Pancreas (tissue), 10 donors: ENCODE results near the gene NHERF2. TPM values are rescaled to one million over a fixed set of nuclear protein-coding genes. Genes with fewer than 3 reads are reported as not detected.

Experiments used
- ATAC-seq, 4 donors: fragments of 200-7000 bp; cut with Tn5 transposase; one replicate each; pipeline versions ENCODE4 v1.8.0 to v1.9.1; 2020; ENCODE audit warnings: mild to moderate bottlenecking in 4 of 4, moderate library complexity in 4 of 4
- DNase-seq, 6 donors: peaks; one replicate each; pipeline ENCODE4 v3.0.0-alpha.2; 2020
- FAIRE-seq: peaks from 2 replicates; lab custom pipeline; 2012; peaks lifted over from hg19 to GRCh38; lab: Jason Lieb, UNC
- H3K27ac ChIP-seq, 4 donors: fragments of 200-600 bp; sonication (generic); 1 replicate in 3 of 4; 2 replicates in 1 of 4; pipeline versions ENCODE4 v1.5.0 to v1.8.0; 2020
- H3K27me3 ChIP-seq, 4 donors: fragments of 200-600 bp; one replicate each; pipeline ENCODE4 v1.8.0; 2021
- H3K36me3 ChIP-seq, 3 donors: fragments of 200-600 bp; sonication (generic) in 1 of 3; one replicate each; pipeline versions ENCODE4 v1.5.0 to v1.8.0; 2020 to 2021
- H3K4me1 ChIP-seq, 3 donors: fragments of 200-600 bp; one replicate each; pipeline ENCODE4 v1.8.0; 2021
- H3K4me3 ChIP-seq, 4 donors: fragments of 200-600 bp; sonication (generic) in 2 of 4; one replicate each; pipeline versions ENCODE4 v1.5.0 to v1.8.0; 2020 to 2021
- H3K9me3 ChIP-seq, 4 donors: fragments of 200-600 bp; one replicate each; pipeline ENCODE4 v1.8.0; 2021
- WGBS, 2 donors: extraction: QIAGEN DNeasy Blood & Tissue Kit; methylation state at CpG; one replicate each; pipeline ENCODE4 v1.1.7; 2013; 5-methylcytosine and 5-hydroxymethylcytosine counted together
- intact Hi-C, 3 donors: fragments of 100-400 bp; cut with DNase I; formaldehyde crosslinking; loops; one replicate each; pipeline versions ENCODE4 v1.11.1 to v1.14.2; 2022
- polyA plus RNA-seq, 2 donors: library from polyadenylated mRNA; stranded (reverse); fragments of 200-250 nt; gene quantifications; one replicate each; pipeline ENCODE4 v1.2.3, GENCODE V29; 2013
- total RNA-seq, 6 donors: library from RNA; stranded (reverse); fragmentation: NEBNext Ultra II Directional in 4 of 6; extraction: Animal tissue kit (Norgen Biotek cat#: 25700) in 4 of 6; gene quantifications; one replicate each; pipeline versions ENCODE4 v1.2.1 to v1.2.4, GENCODE V29; 2021 to 2023
- TF ChIP-seq, protein P1 (sequence below), 4 donors: fragments of 200-600 bp; sonication (generic) in 3 of 4; IDR thresholded peaks; one replicate each; pipeline versions ENCODE4 v1.5.0 to v1.8.0; 2021; ENCODE audit warnings: antibody characterized with exemption in 4 of 4
- donor health status: healthy with polysubstance abuse.
- donor health status: DM: no; HTN: no; CAD: no; lungs with moderate emphysema.
- donor health status: DM: no; HTN: no; CAD: no.
- donor health status: control.
- donor health status: control.
- donor health status: Bipolar disorder and iron deficiency.
- donor health status: DM: yes; HTN: yes; CAD: no.
- donor health status: DM: no; HTN: no; CAD: no.
- donor health status: DM: no; HTN: no; CAD: no.
- donor health status: DM: yes; HTN: yes; CAD: no.

NHERF2 gene
- total and polyA plus RNA-seq, 8 donors, result 14.7 to 144 (median 26.3) TPM

DNA sequence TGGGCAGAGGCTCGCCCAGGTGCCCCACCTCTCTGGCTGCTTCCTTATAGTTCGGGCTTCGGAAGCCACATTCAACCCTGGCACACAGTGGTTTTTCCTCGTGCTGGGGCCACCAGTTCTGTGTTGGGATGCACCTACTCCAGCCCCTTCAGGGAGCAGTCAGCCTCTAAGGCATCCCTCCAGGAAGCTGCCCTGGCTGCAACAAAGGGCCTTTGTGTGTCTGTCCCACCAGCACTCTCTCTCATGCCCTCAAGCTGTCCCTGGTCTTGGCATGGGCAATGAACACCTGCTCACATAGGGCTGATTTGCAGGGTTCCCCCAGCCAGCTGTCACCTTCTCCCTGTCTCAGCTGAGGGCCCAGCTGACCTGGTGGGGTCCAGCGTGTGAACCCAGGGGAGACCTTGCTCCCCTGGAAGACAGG, 44.7 kb upstream of the NHERF2 start:
- ATAC-seq (no peak), FAIRE-seq (no peak), DNase-seq (peak in 1 of 6 donors; percentile 52)
- peaks cover 0 to 13% (median 0%) of the 10 kb centered on the region in 3 donors for H3K36me3 ChIP-seq
- TF ChIP-seq, protein P1, sequence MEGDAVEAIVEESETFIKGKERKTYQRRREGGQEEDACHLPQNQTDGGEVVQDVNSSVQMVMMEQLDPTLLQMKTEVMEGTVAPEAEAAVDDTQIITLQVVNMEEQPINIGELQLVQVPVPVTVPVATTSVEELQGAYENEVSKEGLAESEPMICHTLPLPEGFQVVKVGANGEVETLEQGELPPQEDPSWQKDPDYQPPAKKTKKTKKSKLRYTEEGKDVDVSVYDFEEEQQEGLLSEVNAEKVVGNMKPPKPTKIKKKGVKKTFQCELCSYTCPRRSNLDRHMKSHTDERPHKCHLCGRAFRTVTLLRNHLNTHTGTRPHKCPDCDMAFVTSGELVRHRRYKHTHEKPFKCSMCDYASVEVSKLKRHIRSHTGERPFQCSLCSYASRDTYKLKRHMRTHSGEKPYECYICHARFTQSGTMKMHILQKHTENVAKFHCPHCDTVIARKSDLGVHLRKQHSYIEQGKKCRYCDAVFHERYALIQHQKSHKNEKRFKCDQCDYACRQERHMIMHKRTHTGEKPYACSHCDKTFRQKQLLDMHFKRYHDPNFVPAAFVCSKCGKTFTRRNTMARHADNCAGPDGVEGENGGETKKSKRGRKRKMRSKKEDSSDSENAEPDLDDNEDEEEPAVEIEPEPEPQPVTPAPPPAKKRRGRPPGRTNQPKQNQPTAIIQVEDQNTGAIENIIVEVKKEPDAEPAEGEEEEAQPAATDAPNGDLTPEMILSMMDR (IDR thresholded peaks at IDR 0.05), result no peak
- H3K9me3 ChIP-seq, result no peaks in the 10 kb centered on the region
- H3K4me1 ChIP-seq, result peaks cover 0 to 17% (median 12%) of the 10 kb centered on the region in 3 donors
- no peaks in the 10 kb centered on the region for H3K27me3 ChIP-seq
- H3K4me3 ChIP-seq, result no peak overlapping the region
- WGBS, 2 donors, result 39 to 45% methylated on average over 5 of the region's 5 CpGs
- intact Hi-C loops, result no loop called here
- H3K27ac ChIP-seq, result peak overlapping the region in 3 of 4 donors; percentile 8 to 32 (median 25)

DNA sequence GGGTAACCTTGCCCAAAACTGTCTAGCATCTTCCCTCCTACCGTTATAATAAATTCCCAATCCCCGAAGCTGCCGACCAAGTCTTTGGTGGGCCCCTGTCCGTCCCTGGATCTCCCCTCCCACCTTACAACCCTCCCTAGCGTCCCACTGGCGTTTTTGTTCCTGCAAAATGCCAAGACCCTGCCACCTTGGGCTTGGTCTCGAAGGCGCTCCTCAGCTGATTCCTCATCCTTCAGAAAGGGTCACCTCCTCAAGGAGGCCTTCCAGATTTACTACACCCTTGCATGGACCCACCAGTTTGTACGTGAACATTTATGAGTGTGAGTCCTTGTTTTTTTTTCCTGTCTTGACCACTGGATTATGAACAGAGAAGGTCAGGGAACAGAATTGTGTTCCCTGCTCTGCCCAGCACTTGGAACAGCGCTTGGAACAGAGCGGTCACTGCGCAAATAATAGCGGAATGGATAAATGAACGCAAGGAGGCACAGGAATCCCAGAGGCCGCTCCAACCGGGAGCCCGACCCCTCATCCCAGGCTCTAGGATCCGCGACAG, 43.6 kb upstream of the NHERF2 start:
- no peak for FAIRE-seq
- peaks cover 0 to 17% (median 12%) of the 10 kb centered on the region in 3 donors for H3K4me1 ChIP-seq
- WGBS, 2 donors, result 29 to 36% methylated on average over 19 of the region's 19 CpGs

DNA sequence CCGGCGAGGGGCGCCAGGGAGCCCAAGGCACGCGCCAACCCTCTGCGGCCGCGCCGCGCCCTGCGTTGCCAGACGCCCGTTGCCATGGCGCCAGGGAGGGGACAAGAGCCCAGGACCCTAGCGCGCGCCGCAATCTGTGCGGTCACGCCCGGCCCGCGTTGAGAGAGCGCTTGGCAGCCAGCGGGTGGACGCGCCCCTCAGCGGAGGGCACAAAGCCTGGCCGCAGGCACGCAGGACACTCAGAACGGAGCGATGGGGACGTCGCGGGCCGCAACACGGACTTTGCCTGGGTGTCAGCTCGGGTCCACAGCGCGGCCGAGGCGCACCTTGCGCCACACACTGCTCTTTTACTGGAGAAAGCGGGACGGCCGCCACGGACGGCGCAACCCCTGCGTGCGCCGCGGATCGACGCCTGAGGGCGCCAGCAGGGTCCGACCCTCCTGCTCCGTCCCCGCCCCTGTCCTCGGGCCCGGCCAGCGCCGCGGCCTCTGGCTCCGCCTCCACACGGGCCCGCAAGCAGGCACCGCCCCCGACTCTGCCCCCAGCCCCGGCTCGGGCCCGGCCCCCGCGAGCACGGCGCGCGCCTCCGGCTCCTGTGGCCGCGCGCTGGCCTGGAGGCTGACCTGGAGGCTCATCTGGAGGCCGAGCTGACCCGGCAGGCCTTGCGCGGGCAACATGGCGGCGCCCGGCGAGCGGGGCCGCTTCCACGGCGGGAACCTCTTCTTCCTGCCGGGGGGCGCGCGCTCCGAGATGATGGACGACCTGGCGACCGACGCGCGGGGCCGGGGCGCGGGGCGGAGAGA, 43.0 kb upstream of the NHERF2 start, which contains the start of gene GFER:
TSS of gene GFER (plus strand) at position 650 of the 803 bp plus-strand sequence. CDS start at position 676, 26 bp downstream.
- Histone ChIP-seq H3K4me1 (peaks cover under 1 to 17% (median 12%) of the 10 kb centered on the region in 3 donors), H3K4me3 (peak within 1 kb of the TSS; percentile 84 to 95 (median 94)), H3K9me3 (no peaks in the 10 kb centered on the region), H3K27ac (peak within 1 kb of the TSS; percentile 47 to 78 (median 69)), H3K36me3 (peaks cover 0 to 3% (median 0%) of the 10 kb centered on the region in 3 donors), H3K27me3 (no peaks in the 10 kb centered on the region)
- ATAC-seq (peak; percentile 81 to 90 (median 84)), DNase-seq (peak; percentile 89 to 96 (median 94)), FAIRE-seq (no peak)
- intact Hi-C loops, result no loop called here
- 0 to 1% methylated on average over 82 to 109 of the region's 109 CpGs for WGBS, 2 donors
- TF ChIP-seq, protein P1 (IDR thresholded peaks at IDR 0.05), result peak in 1 of 4 donors; percentile 17

More for the DNA sequence above, 43.6 kb upstream of the NHERF2 start:
- DNase-seq (peak in 1 of 6 donors; percentile 39), ATAC-seq (no peak)
- intact Hi-C loops, result no loop called here
- Histone ChIP-seq H3K36me3 (peaks cover 0 to 3% (median 0%) of the 10 kb centered on the region in 3 donors), H3K9me3 (no peaks in the 10 kb centered on the region), H3K27me3 (no peaks in the 10 kb centered on the region), H3K27ac (peak overlapping the region in 3 of 4 donors; percentile 47 to 78 (median 68)), H3K4me3 (peak overlapping the region in 3 of 4 donors; percentile 84 to 95 (median 93))
- TF ChIP-seq, protein P1 (IDR thresholded peaks at IDR 0.05), result no peak

DNA sequence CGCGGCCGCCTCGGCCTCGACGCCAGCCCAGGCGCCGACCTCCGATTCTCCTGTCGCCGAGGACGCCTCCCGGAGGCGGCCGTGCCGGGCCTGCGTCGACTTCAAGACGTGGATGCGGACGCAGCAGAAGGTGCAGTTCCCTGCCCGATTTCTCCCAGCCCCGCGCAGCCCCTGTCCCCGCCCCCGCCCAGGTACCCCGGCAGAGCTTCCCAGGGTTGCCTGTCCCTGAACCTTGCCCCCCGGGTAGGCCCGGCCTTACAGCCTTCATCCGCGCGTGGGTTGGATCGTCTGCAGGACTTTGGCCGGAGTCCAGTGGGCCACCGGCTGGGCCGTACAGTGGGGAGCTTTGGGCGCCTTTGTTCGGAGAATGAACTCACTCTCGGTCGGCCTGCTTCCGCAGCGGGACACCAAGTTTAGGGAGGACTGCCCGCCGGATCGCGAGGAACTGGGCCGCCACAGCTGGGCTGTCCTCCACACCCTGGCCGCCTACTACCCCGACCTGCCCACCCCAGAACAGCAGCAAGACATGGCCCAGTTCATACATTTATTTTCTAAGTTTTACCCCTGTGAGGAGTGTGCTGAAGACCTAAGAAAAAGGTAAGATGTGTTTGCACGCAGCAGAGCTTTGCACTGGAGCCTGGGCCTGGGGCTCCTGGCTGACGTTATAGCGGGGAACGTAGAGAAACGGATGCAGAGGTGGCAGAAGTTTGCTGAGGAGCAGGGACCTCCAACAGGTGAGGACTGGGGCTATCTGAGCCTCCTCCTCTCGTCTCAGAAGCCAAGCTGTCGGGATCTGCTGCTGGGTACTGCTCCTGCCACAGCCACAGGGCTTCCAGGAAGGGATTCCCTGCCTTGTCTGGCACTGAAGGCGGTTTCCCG, 42.1 kb upstream of the NHERF2 start:
- no peaks in the 10 kb centered on the region for H3K27me3 ChIP-seq
- H3K36me3 ChIP-seq, result peaks cover 0 to 3% (median 0%) of the 10 kb centered on the region in 3 donors
- ATAC-seq (peak in 1 of 4 donors; percentile 3), DNase-seq (peak in 3 of 6 donors; percentile 56 to 82 (median 76)), FAIRE-seq (no peak)
- intact Hi-C loops, result no loop called here
- no peaks in the 10 kb centered on the region for H3K9me3 ChIP-seq
- H3K4me1 ChIP-seq, result peaks cover 7 to 20% (median 16%) of the 10 kb centered on the region in 3 donors
- peak overlapping the region; percentile 47 to 78 (median 69) for H3K27ac ChIP-seq
- TF ChIP-seq, protein P1 (IDR thresholded peaks at IDR 0.05), result no peak
- 9 to 12% methylated on average over 38 to 58 of the region's 58 CpGs for WGBS, 2 donors
- peak overlapping the region; percentile 84 to 95 (median 94) for H3K4me3 ChIP-seq
